Subcutaneous abdominal adipose tissue (tissue), 5 donors: ENCODE results near the gene GSTM4.

Experiments used
- H3K27ac ChIP-seq: one replicate; pipeline ENCODE4 v1.7.0; 2013; ENCODE audit warnings: low read depth, mild to moderate bottlenecking, inconsistent platforms, low read length, moderate library complexity
- H3K27me3 ChIP-seq, 5 donors: one replicate each; pipeline ENCODE4 v1.7.0; 2013; ENCODE audit warnings: low read length in 5 of 5, inconsistent platforms in 1 of 5; ENCODE audit not compliant: control insufficient read depth in 5 of 5, insufficient read depth in 4 of 5
- H3K36me3 ChIP-seq, 5 donors: one replicate each; pipeline ENCODE4 v1.7.0; 2013; ENCODE audit warnings: low read length in 5 of 5; ENCODE audit not compliant: control insufficient read depth in 5 of 5, insufficient read depth in 5 of 5
- H3K4me1 ChIP-seq, 5 donors: one replicate each; pipeline ENCODE4 v1.7.0; 2013; ENCODE audit warnings: low read length in 5 of 5, mild to moderate bottlenecking in 3 of 5, moderate library complexity in 1 of 5; ENCODE audit not compliant: control insufficient read depth in 5 of 5, insufficient read depth in 5 of 5
- H3K4me3 ChIP-seq, 5 donors: one replicate each; pipeline ENCODE4 v1.7.0; 2013; ENCODE audit warnings: low read length in 5 of 5, low read depth in 1 of 5
- H3K9ac ChIP-seq, 5 donors: one replicate each; pipeline ENCODE4 v1.7.0; 2013; ENCODE audit warnings: low read length in 5 of 5, mild to moderate bottlenecking in 4 of 5, moderate library complexity in 3 of 5
- H3K9me3 ChIP-seq, 5 donors: one replicate each; pipeline ENCODE4 v1.7.0; 2013; ENCODE audit warnings: low read length in 5 of 5; ENCODE audit not compliant: control insufficient read depth in 5 of 5
- donor health status: healthy.
- donor health status: healthy.
- donor health status: healthy.
- donor health status: healthy.
- donor health status: healthy.

GSTM4 gene

DNA sequence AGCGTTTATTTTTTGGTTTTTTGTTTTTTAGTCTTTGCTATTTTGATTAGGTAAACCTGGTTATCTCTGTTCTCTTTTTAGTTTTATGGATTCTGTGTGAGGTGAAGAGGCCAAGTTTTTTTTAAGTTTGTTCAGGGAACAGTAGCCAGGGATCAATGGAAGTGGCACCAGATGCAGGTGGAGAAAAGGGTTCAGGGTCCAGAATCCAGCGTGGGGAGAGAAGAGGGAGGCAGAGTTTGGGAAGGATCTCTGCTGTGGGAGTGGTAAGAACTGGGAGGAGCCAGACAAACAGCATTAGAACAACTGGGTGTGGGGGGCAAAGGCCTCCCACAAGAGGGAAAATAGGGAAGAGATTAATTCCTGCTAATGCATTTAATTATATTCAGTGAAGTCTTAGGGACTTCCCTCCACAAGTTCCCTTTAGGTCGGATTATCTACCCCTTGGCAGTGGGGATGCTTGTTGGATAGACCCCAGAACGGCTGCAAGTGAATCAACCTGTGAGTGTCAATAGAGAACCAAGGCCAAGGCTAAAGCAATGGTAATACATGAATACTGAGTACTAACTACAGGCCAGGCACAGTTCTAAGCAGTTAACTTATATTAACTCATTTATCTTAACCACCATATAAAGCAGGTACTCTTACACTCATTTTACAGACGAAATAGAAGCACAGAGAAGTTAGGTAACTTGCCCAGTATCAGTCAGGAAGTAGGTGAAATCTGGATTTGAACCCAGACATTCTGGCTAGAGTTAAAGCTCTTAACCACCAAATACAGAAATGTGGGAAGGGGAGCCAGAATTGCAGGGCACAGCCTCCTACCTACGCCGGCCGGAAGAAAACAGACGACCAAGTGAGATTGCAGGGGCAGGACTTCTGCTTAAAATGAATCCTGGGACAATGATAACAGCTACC is 37.0 kb upstream of the GSTM4 start:
- Histone ChIP-seq H3K27me3 (no peaks in the 10 kb centered on the region), H3K4me3 (peak overlapping the region; percentile 23 to 89 (median 81)), H3K36me3 (no peaks in the 10 kb centered on the region), H3K4me1 (peaks cover 0 to 64% (median 51%) of the 10 kb centered on the region in 5 donors), H3K9ac (peak overlapping the region in 3 of 5 donors; percentile 79 to 90 (median 88)), H3K27ac (peak overlapping the region; percentile 67), H3K9me3 (no peaks in the 10 kb centered on the region)

DNA sequence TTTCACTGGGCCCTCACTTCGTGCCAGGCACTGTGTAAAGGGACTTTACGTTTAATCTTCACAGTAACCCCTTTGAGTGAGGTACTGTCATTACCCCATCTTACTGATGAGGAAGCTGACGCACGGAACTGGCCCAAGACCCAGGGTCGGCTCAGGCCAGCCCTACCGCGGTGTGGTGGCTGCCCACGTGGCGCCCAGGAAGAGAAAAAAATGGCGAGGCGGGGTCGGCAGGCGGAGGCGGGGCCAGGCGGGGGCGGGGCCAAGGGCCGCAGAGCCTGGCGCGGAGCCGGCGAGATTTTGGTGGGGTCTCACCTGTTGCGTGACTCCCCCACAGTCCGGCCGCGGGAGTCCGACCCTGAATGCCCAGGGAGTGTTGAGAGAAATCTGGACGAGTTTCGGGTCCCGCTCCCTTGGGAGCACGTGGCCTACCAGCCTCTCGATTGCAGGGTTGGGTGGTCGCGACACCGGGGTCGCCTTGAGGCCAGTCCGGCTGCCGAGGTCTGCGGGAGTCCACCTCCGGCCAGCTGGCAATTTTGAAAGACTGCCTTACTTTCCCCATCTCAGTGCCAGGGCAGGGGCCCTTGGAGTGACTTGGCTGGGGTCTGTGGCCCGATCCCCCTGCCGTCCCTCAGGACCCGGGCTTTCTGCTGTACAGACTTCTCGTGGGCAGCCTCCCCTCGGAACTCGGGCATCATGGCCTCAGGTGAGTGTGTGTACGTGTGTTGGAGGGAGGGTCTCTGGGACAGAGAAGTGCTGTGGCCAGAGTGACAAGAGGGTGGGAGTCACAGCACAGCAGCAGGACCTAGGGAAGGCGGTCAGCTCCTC is 36.1 kb upstream of the GSTM4 start, which contains the start of the genes AMPD2 and GNAT2:
Gene AMPD2, plus strand, starts transcription at position 262 of the 825 bp plus-strand sequence. CDS start 1,339 bp downstream, outside the sequence.
Gene GNAT2, minus strand, starts transcription at position 41 of the 825 bp plus-strand sequence. CDS start 6,746 bp downstream, outside the sequence.
- peak within 1 kb of the TSS; percentile 75 to 90 (median 86) for H3K9ac ChIP-seq
- H3K36me3 ChIP-seq, result no peaks in the 10 kb centered on the region
- peaks cover 0 to 72% (median 60%) of the 10 kb centered on the region in 5 donors for H3K4me1 ChIP-seq
- H3K4me3 ChIP-seq, result peak within 1 kb of the TSS; percentile 78 to 93 (median 81)
- H3K9me3 ChIP-seq, result no peaks in the 10 kb centered on the region
- H3K27ac ChIP-seq, result peak within 1 kb of the TSS; percentile 67
- no peaks in the 10 kb centered on the region for H3K27me3 ChIP-seq

DNA sequence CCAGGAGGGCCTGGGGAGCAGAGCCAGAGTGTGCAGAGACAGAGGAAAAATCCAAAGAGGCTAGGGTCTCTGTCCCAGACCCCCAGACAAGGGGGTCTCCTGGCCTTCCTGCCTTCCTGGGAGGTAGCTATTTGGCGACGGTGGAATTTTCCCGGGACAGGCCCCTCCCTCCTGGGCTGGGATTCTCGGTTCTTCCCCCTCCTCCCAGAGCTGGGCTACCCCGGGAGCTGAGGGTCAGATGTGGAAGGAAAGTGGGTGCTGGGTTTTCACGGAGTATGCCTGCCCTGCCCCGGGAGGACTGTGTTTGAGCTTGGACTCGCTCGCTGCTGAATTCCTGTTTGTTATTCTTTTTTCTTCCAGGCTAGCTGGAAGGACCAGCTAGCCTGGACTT is 35.5 kb upstream of the GSTM4 start:
- Histone ChIP-seq H3K4me1 (peaks cover 0 to 79% (median 66%) of the 10 kb centered on the region in 5 donors), H3K9me3 (no peaks in the 10 kb centered on the region), H3K27ac (peak overlapping the region; percentile 67), H3K4me3 (peak overlapping the region; percentile 78 to 93 (median 81)), H3K27me3 (no peaks in the 10 kb centered on the region), H3K9ac (peak overlapping the region; percentile 75 to 90 (median 86)), H3K36me3 (no peaks in the 10 kb centered on the region)

DNA sequence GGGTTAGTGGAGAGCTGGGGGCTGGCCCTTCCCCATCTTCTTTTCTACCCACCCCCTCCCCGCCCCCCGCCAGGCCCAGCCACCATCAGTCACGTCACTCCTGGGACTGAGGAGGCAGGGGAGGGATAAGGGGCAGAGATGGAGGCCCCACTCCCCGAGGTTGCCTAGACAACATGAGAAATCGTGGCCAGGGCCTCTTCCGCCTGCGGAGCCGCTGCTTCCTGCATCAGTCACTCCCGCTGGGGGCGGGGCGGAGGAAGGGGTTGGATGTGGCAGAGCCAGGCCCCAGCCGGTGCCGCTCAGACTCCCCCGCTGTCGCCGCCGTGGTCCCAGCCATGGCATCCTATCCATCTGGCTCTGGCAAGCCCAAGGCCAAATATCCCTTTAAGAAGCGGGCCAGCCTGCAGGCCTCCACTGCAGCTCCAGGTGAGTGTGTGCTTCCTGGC is 35.0 kb upstream of the GSTM4 start:
- Histone ChIP-seq H3K27ac (peak overlapping the region; percentile 67), H3K4me1 (peaks cover 0 to 83% (median 69%) of the 10 kb centered on the region in 5 donors), H3K4me3 (peak overlapping the region; percentile 78 to 93 (median 81)), H3K9me3 (no peaks in the 10 kb centered on the region), H3K9ac (peak overlapping the region in 3 of 5 donors; percentile 79 to 90 (median 88)), H3K36me3 (peaks cover 0 to 2% (median 0%) of the 10 kb centered on the region in 5 donors), H3K27me3 (no peaks in the 10 kb centered on the region)

DNA sequence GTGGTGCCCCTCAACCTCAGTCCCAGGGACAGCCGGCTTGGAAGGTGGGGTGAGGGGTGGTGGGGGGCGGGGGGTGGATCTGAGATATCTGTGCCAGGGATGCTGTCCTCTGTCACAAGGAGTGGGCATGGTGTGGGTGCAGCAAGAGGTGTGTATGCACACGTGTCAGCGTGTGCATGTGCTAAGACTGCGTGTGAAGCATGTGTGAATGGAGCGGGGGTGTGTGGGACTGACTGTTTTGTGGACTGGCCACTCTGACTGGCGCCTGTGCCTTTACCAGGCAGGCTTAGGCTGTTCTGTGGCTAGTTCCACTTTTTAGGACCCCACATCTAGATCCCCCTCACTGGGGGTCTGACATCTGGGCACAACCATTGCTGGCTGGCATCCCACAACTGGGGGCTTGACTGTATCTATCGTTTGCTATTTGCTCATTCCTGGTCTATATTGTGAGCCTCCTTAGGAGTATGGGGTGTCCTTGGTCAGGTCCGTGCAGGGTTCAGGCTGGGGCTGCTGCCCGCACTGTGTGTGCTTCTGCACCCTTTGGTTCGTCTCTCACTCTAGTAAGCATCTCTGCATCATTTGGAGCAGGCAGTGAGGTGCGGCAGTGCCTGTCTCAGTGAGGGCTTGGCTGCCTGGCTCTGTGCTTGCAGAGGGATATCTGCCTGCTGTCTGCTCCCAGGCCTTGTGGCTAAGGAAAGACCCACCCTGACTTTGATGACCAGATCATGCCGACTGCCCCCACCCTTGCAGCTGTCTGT is 34.3 kb upstream of the GSTM4 start:
- peaks cover 0 to 9% (median 1%) of the 10 kb centered on the region in 5 donors for H3K36me3 ChIP-seq
- H3K9ac ChIP-seq, result peak overlapping the region in 3 of 5 donors; percentile 48 to 78 (median 71)
- peaks cover 0 to 80% (median 69%) of the 10 kb centered on the region in 5 donors for H3K4me1 ChIP-seq
- peak overlapping the region; percentile 41 for H3K27ac ChIP-seq
- no peaks in the 10 kb centered on the region for H3K9me3 ChIP-seq
- peak overlapping the region; percentile 67 to 81 (median 78) for H3K4me3 ChIP-seq
- H3K27me3 ChIP-seq, result no peaks in the 10 kb centered on the region

DNA sequence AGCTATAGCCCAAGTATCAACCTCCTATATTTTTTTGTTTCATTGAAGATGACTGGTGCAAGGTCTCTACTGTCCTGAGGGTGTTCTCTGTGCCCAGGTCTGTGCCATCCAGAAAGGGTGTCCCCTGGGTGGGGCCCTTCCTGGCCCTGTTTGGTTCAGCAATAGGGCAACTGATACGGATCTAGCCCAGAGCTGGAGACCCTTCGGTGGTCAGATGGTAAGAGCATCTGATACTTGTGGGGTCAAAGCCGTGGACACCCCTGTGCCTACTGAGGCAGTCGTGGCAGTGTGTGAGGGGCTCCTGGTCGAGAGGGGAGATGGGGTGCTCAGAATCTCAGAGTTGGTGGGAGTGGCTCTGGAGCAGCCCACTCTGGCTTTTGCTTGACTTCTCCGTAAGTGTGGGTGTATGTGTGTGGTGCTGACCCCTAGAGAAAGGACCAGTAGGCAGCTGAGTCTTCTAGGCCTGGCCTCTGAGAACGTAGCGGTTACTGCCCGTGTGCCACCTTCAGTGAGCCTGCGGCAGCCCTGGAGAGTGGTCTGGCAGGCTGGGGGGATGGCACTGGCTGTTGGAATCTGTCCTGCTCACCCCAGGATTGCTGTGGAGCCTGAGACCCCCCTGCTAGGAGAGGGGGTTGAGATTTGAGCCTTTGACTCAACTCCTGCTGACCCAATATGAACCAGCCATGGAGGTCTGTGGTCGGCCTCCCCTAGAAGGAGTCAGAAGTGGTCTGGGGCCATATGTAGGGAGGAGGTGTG is 33.6 kb upstream of the GSTM4 start:
- peaks cover 0 to 16% (median 9%) of the 10 kb centered on the region in 5 donors for H3K36me3 ChIP-seq
- peaks cover 0 to 72% (median 69%) of the 10 kb centered on the region in 5 donors for H3K4me1 ChIP-seq
- peak overlapping the region in 3 of 5 donors; percentile 67 to 81 (median 81) for H3K4me3 ChIP-seq
- no peaks in the 10 kb centered on the region for H3K27me3 ChIP-seq
- no peak overlapping the region for H3K27ac ChIP-seq
- H3K9me3 ChIP-seq, result no peaks in the 10 kb centered on the region
- H3K9ac ChIP-seq, result peak overlapping the region in 1 of 5 donors; percentile 38

DNA sequence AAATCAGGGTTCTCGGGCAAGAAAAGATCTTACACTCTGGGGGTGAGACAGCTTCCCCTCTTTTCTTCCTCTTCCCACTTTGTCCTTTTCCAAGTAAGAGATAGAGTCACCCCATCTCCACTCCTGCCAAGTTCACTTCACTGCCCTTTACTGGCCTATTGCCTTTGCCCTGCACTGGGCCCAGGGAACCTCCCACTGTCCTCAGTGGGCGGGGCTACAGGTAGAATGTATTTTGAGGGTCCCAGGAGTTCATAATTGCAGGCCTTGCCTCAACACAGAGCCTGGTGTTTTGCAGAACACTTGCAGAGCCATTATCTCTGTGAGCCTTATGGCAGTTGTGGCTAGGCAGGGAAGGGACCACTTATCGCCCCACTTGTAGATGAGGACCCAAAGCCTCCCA is 33.0 kb upstream of the GSTM4 start:
- H3K27ac ChIP-seq, result no peak overlapping the region
- H3K9ac ChIP-seq, result peak overlapping the region in 2 of 5 donors; percentile 9 to 20
- H3K27me3 ChIP-seq, result no peaks in the 10 kb centered on the region
- H3K4me3 ChIP-seq, result no peak overlapping the region
- H3K9me3 ChIP-seq, result no peaks in the 10 kb centered on the region
- H3K4me1 ChIP-seq, result peaks cover 0 to 72% (median 66%) of the 10 kb centered on the region in 5 donors
- peaks cover 0 to 22% (median 15%) of the 10 kb centered on the region in 5 donors for H3K36me3 ChIP-seq

DNA sequence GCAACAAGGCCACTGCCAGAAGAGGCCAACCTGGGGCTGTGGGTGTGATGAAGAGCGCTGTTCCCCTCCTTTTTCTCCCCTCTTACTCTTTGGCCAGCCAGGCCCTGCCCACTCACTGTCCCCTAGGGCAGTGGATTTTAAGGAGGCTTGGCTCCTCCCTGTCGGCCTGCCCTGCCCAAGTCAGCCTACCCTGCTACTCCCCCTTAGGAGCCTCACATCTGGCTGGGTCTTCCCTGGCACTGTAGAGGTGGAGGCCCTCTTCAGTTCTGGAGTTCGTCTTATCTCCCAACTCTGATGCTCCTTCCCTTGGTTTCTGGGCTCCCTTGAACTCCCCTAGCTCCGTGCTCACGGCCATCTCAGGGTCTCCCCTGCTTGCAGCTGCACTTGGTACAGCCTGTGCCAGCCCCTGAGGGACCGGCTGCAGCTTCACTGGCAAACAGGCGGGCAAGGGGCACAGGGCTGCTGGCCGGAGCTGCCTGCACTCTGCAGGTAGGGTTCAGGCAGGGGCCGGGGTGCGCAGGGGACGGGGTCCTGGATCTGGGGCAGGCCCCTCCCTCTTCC is 32.2 kb upstream of the GSTM4 start:
- H3K36me3 ChIP-seq, result peaks cover 0 to 30% (median 23%) of the 10 kb centered on the region in 5 donors
- no peak overlapping the region for H3K27ac ChIP-seq
- H3K4me1 ChIP-seq, result peaks cover 0 to 72% (median 66%) of the 10 kb centered on the region in 5 donors
- H3K4me3 ChIP-seq, result peak overlapping the region; percentile 38 to 71 (median 61)
- H3K27me3 ChIP-seq, result no peaks in the 10 kb centered on the region
- peak overlapping the region in 1 of 5 donors; percentile 62 for H3K9ac ChIP-seq
- no peaks in the 10 kb centered on the region for H3K9me3 ChIP-seq
